Common myeloid progenitor, CD34-positive (primary cell): ENCODE results near the gene ARRB2. TPM values are rescaled to one million over a fixed set of nuclear protein-coding genes. Genes with fewer than 3 reads are reported as not detected.

Source experiments
- CTCF ChIA-PET: fragments of 350-600 bp; sonication (Branson Sonifier 250); formaldehyde crosslinking; loops from one replicate; lab custom pipeline; 2021; ENCODE audit warnings: antibody characterized with exemption; lab: Charles Lee
- POLR2A ChIA-PET: fragments of 350-600 bp; sonication (Branson Sonifier 250); formaldehyde crosslinking; loops from one replicate; lab custom pipeline; 2021; ENCODE audit warnings: antibody characterized with exemption; lab: Charles Lee
- DNase-seq, 3 donors: peaks; one replicate each; pipeline versions ENCODE4 v3.0.0 to v3.0.0-alpha.2; 2013
- H3K27ac ChIP-seq, 2 experiments: 1 replicate in 1 of 2; 2 replicates in 1 of 2; pipeline ENCODE4 v1.7.0; 2013; ENCODE audit warnings: inconsistent platforms in 2 of 2, low read length in 2 of 2, mild to moderate bottlenecking in 2 of 2, low read depth in 1 of 2, moderate library complexity in 1 of 2; ENCODE audit not compliant: severe bottlenecking in 2 of 2, insufficient read depth in 1 of 2, poor library complexity in 1 of 2
- H3K27me3 ChIP-seq, 5 experiments: replicated peaks in 2 of 5; 1 replicate in 3 of 5; 2 replicates in 2 of 5; pipeline versions ENCODE4 v1.6.1 to v1.7.0; 2013; ENCODE audit warnings: low read length in 4 of 5, mild to moderate bottlenecking in 2 of 5, moderate library complexity in 2 of 5, inconsistent platforms in 1 of 5; ENCODE audit not compliant: insufficient read depth in 5 of 5, control insufficient read depth in 4 of 5
- H3K36me3 ChIP-seq, 4 experiments: 1 replicate in 2 of 4; 2 replicates in 2 of 4; pipeline versions ENCODE4 v1.6.1 to v1.7.0; 2013; ENCODE audit warnings: low read length in 3 of 4, control low read depth in 1 of 4, mild to moderate bottlenecking in 1 of 4; ENCODE audit not compliant: control insufficient read depth in 4 of 4, insufficient read depth in 4 of 4
- H3K4me1 ChIP-seq, 4 experiments: 1 replicate in 3 of 4; 2 replicates in 1 of 4; pipeline versions ENCODE4 v1.6.1 to v1.7.1; 2013; ENCODE audit warnings: low read length in 3 of 4, mild to moderate bottlenecking in 3 of 4, control low read depth in 1 of 4, inconsistent platforms in 1 of 4, moderate library complexity in 1 of 4; ENCODE audit not compliant: control insufficient read depth in 4 of 4, insufficient read depth in 4 of 4; ENCODE audit errors: control extremely low read depth in 1 of 4
- H3K4me3 ChIP-seq, 7 experiments: 1 replicate in 4 of 7; 2 replicates in 3 of 7; pipeline versions ENCODE4 v1.5.1 to v1.7.0; 2013; ENCODE audit warnings: mild to moderate bottlenecking in 7 of 7, low read length in 6 of 7, moderate library complexity in 6 of 7, inconsistent platforms in 2 of 7, low read depth in 2 of 7, control low read depth in 1 of 7; ENCODE audit not compliant: insufficient read depth in 4 of 7, control insufficient read depth in 1 of 7; ENCODE audit errors: extremely low read depth in 1 of 7
- H3K9me3 ChIP-seq, 5 experiments: 1 replicate in 4 of 5; 2 replicates in 1 of 5; pipeline versions ENCODE4 v1.6.1 to v1.7.1; 2013; ENCODE audit warnings: low read length in 4 of 5, mild to moderate bottlenecking in 2 of 5, inconsistent platforms in 1 of 5, low read depth in 1 of 5, moderate library complexity in 1 of 5; ENCODE audit not compliant: control insufficient read depth in 4 of 5, insufficient read depth in 2 of 5; ENCODE audit errors: control extremely low read depth in 1 of 5
- WGBS: methylation state at CpG from one replicate; pipeline ENCODE4 v1.1.5; 2013; ENCODE audit not compliant: insufficient coverage; 5-methylcytosine and 5-hydroxymethylcytosine counted together
- polyA plus RNA-seq: library from polyadenylated mRNA; unstranded; fragments of 120-200 nt; gene quantifications from one replicate; pipeline ENCODE4 v1.2.1, GENCODE V29; 2013

ARRB2 gene
- polyA plus RNA-seq = 70.4 TPM

DNA sequence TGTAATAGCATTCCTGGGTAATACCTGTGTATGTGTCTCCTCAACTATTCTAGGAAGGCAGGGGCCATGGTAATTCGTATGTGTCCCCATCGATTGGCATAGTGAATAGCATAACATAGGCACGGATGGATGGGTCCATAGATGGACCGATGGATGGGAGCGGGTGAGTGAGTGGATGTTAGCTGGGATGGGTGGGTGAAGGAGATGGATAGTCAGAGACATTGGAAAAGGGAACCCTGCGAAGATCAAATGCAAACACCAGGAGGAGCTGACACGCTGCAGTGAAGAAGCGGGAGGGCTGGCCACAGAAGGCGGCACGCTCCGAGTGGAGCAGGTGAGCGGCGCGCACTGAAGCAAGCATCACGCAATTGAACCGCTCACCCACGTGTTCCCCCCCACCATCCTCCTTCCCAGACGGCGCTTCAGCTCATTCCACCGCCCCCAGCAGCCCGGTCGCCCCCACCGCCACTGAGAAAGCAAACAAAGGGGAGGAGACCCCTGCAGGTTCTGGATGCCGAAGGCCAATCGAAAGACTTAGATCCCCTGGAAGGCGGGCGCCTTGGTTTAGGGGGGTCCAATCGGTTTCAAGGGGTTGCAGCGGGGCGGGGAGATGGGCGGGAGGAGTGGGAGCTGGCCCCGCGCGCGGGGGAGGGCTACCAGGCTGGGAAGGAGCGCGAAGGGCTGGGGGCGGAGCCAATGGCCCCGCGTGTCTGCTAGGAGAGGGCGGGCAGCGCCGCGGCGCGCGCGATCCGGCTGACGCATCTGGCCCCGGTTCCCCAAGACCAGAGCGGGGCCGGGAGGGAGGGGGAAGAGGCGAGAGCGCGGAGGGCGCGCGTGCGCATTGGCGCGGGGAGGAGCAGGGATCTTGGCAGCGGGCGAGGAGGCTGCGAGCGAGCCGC is at the start of gene ARRB2:
Gene ARRB2 (plus strand): TSS at position 839 of the 899 bp plus-strand sequence. CDS start 90 bp downstream, outside the sequence.
- Histone ChIP-seq H3K36me3 (no peaks in the 10 kb centered on the region), H3K9me3 (no peaks in the 10 kb centered on the region), H3K4me3 (peak within 1 kb of the TSS; percentile 40 to 89 (median 72)), H3K27ac (peak within 1 kb of the TSS in 1 of 2 experiments; percentile 43), H3K27me3 (no peaks in the 10 kb centered on the region), H3K4me1 (peaks cover 9 to 48% (median 42%) of the 10 kb centered on the region in 4 experiments)
- DNase-seq = peak; percentile 99 to 100 (median 100)
- POLR2A ChIA-PET = interaction anchor here (0.8 to 1.3 kb wide), 2 partner anchors 21 to 80 kb away, joined by 3 to 4 read pairs; partner anchors contain the start of gene MED11
- 0% methylated on average over 40 of the region's 67 CpGs for WGBS
- CTCF ChIA-PET = interaction anchor here (0.7 to 4.2 kb wide), 12 partner anchors 22 to 213 kb away, joined by 3 to 20 read pairs (median 5); partner anchors contain the start of gene MED11

- H3K4me3 ChIP-seq = no peak overlapping the region
- no peak overlapping the region for H3K27ac ChIP-seq
- POLR2A ChIA-PET = no interaction called here
- no peak for DNase-seq
- H3K27me3 ChIP-seq = peaks cover 0 to 2% (median 0%) of the 10 kb centered on the region in 5 experiments
- CTCF ChIA-PET = no interaction called here
- peaks cover 2 to 16% (median 9%) of the 10 kb centered on the region in 4 experiments for H3K4me1 ChIP-seq
- 87% methylated on average over 7 of the region's 8 CpGs for WGBS
- H3K9me3 ChIP-seq = no peaks in the 10 kb centered on the region
- no peaks in the 10 kb centered on the region for H3K36me3 ChIP-seq
These were observed 46.7 kb upstream of the ARRB2 start for GRCh38 chr17:4663711-4664110.

GRCh38 chr17:4664230-4664629 is 46.2 kb upstream of the ARRB2 start:
- DNase-seq = no peak
- H3K36me3 ChIP-seq = no peaks in the 10 kb centered on the region
- peaks cover 2 to 16% (median 9%) of the 10 kb centered on the region in 4 experiments for H3K4me1 ChIP-seq
- 91% methylated on average over 9 of the region's 9 CpGs for WGBS
- peaks cover 0 to 2% (median 0%) of the 10 kb centered on the region in 5 experiments for H3K27me3 ChIP-seq
- POLR2A ChIA-PET = no interaction called here
- H3K9me3 ChIP-seq = no peaks in the 10 kb centered on the region
- no peak overlapping the region for H3K4me3 ChIP-seq
- H3K27ac ChIP-seq = no peak overlapping the region
- CTCF ChIA-PET = no interaction called here

DNA sequence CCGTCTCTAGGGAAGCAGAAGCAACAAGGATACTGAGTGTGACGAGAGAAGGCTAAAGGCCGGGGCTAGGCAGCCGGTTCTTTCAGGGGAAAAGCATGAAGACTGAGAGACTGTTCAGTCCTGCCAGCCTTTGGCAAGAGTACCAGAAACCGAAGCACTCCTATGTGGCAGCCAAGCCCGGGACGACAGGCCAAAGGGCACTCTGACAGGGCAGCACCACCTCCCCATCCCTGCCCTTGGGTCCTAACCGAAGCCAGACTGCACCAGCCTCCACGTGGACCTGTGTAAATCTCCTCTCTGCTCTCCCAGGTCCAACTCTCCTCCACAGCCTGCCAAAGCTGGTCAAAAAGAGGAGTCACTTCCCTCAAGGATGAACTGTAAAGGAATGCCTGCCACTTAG is 45.4 kb upstream of the ARRB2 start:
- CTCF ChIA-PET = no interaction called here
- H3K27ac ChIP-seq = no peak overlapping the region
- H3K9me3 ChIP-seq = no peaks in the 10 kb centered on the region
- H3K4me3 ChIP-seq = no peak overlapping the region
- WGBS = 98% methylated on average over 8 of the region's 9 CpGs
- no peaks in the 10 kb centered on the region for H3K36me3 ChIP-seq
- peaks cover 0 to 2% (median 0%) of the 10 kb centered on the region in 5 experiments for H3K27me3 ChIP-seq
- H3K4me1 ChIP-seq = peaks cover 0 to 11% (median 6%) of the 10 kb centered on the region in 4 experiments
- POLR2A ChIA-PET = no interaction called here
- no peak for DNase-seq

DNA sequence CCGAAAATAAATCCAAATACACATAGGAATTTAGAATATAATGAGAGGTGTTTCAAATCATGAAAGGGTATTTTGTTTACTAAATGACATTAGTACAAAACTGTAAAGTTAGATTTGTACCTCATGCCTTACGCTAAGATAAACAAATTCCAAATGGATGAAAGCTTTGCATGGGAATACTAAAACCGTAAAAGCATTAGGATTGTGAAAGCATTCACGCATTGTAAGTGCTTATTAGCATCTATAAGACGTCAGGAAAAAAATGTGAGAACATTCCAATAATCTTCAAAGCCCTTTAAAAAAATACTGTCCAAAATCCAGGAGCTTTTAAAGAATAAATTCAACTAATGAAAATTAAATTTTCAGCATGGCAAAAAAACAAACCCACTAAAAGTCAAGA is 44.1 kb upstream of the ARRB2 start:
- CTCF ChIA-PET = no interaction called here
- WGBS = 94% methylated on average over 3 of the region's 5 CpGs

DNA sequence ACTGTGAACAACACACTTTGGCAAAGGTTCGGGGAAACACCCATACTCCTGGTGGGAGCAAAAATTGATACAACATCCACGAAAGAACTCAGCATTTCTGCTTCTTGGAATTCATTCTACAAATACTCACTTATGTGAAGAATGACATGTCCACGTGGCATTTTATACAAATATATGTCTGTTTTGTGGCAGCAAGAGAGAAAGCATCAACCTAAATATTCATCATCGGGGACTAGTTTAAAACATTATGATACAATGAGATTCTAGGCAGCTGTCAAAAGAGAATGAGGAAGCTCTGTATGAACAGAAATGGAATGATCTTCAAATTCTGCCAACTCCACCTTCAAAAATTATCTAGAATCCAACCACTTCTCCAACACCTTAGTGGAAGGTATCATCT is 43.3 kb upstream of the ARRB2 start:
- H3K4me3 ChIP-seq = no peak overlapping the region
- no peak overlapping the region for H3K27ac ChIP-seq
- POLR2A ChIA-PET = no interaction called here
- H3K9me3 ChIP-seq = no peaks in the 10 kb centered on the region
- H3K36me3 ChIP-seq = peaks cover 2 to 17% (median 15%) of the 10 kb centered on the region in 4 experiments
- DNase-seq = no peak
- CTCF ChIA-PET = no interaction called here
- peaks cover 0 to 2% (median 0%) of the 10 kb centered on the region in 5 experiments for H3K27me3 ChIP-seq
- peaks cover 0 to 8% (median 4%) of the 10 kb centered on the region in 4 experiments for H3K4me1 ChIP-seq
- 100% methylated on average over 1 of the region's 4 CpGs for WGBS

More for the DNA sequence above, 44.1 kb upstream of the ARRB2 start:
- H3K9me3 ChIP-seq = no peaks in the 10 kb centered on the region
- H3K36me3 ChIP-seq = peaks cover 0 to 8% (median 6%) of the 10 kb centered on the region in 4 experiments
- peaks cover 0 to 8% (median 5%) of the 10 kb centered on the region in 4 experiments for H3K4me1 ChIP-seq
- peaks cover 0 to 2% (median 0%) of the 10 kb centered on the region in 5 experiments for H3K27me3 ChIP-seq
- POLR2A ChIA-PET = no interaction called here
- DNase-seq = no peak
- H3K27ac ChIP-seq = no peak overlapping the region
- no peak overlapping the region for H3K4me3 ChIP-seq
